Mucosa of descending colon (tissue), 3 donors: ENCODE data around the gene SLC25A45. TPM values are rescaled to one million over a fixed set of nuclear protein-coding genes. Genes with fewer than 3 reads are reported as not detected.
"Not testable (repeated sequence)": the region's sequence is repeated elsewhere in the genome, so short reads cannot be mapped to it uniquely, and the experiment has no call there.

Source experiments
- ATAC-seq: fragments of 200-7000 bp; cut with Tn5 transposase; one replicate; pipeline ENCODE4 v1.9.1; 2020; ENCODE audit warnings: mild to moderate bottlenecking, moderate library complexity
- DNase-seq, 3 donors: peaks; one replicate each; pipeline ENCODE4 v3.0.0-alpha.2; 2020
- H3K36me3 ChIP-seq: fragments of 200-600 bp; one replicate; pipeline ENCODE4 v1.8.0; 2021; ENCODE audit warnings: low read depth, mild to moderate bottlenecking
- H3K4me1 ChIP-seq: fragments of 200-600 bp; one replicate; pipeline ENCODE4 v1.8.0; 2021; ENCODE audit warnings: low read depth, mild to moderate bottlenecking
- H3K4me3 ChIP-seq: fragments of 200-600 bp; one replicate; pipeline ENCODE4 v1.8.0; 2021; ENCODE audit warnings: mild to moderate bottlenecking
- H3K9me3 ChIP-seq: fragments of 200-600 bp; one replicate; pipeline ENCODE4 v1.8.0; 2021; ENCODE audit warnings: mild to moderate bottlenecking
- intact Hi-C, 2 donors: fragments of 100-400 bp; cut with DNase I in 1 of 2; cut with micrococcal nuclease in 1 of 2; formaldehyde crosslinking; loops; one replicate each; pipeline versions ENCODE4 v1.11.0 to v1.11.1; 2022; cut with DNase I, micrococcal nuclease
- total RNA-seq, 3 donors: library from RNA; stranded (reverse); fragmentation: NEBNext Ultra II Directional in 2 of 3; extraction: Animal tissue kit (Norgen Biotek cat#: 25700) in 2 of 3; gene quantifications; one replicate each; pipeline versions ENCODE4 v1.2.1 to v1.2.4, GENCODE V29; 2021 to 2023
- TF ChIP-seq, protein P1 (sequence below): fragments of 200-600 bp; IDR thresholded peaks from one replicate; pipeline ENCODE4 v1.8.0; 2022; ENCODE audit warnings: antibody characterized with exemption, mild to moderate bottlenecking
- donor health status: DM: no; HTN: no; CAD: no; lungs with moderate emphysema.
- donor health status: DM: no; HTN: no; CAD: no.
- donor health status: DM: no; HTN: yes; CAD: no.

SLC25A45 gene
- total RNA-seq, 3 donors from 2014 or later: 8.0 to 10.5 (median 10.1) TPM

DNA sequence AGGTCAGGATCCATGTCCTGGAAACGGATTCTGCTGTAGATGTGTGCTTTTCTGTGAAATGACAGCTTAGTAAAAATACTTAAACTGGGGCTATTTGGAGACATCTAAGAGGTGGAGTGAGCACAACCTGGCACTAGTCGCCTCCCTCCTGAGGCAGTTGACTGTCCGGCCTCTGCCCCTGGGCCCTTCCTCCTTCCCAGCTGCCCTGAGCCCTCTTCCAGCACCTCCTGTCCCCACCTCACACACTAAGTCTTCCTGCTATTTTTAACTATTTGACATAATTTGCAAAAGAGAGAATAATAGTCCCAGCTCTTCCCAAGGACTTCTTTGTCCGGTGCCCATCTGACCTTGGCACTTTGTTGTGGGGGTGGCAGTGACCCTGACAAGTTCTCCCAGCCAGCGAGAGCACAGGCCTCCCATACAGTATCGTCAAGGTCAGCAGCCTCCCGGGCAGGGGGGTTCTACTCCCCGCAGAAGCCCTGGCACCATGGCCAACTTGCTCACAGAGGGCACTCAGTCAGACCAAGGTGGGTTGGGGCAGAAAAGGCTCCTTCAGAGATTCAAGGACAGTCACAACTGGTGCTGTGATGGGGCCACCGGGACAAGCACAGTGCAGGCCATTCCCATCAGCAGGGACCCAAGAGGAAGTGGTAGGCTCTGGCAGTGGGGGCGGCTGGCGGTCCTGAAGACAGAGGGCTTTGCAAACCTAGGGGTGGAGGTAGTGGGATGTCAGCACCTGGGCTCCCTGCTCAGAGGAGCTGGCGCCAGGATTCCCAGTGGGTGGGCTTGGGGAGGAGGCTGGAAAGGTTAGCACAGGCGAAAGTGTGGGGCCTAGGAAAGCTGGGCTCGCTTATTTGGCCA, 34.6 kb upstream of the SLC25A45 start:
- Histone ChIP-seq H3K9me3 (no peaks in the 10 kb centered on the region), H3K4me1 (peaks cover 51% of the 10 kb centered on the region), H3K4me3 (no peak overlapping the region), H3K36me3 (no peaks in the 10 kb centered on the region)
- ATAC-seq (no peak), DNase-seq (peak; percentile 48 to 82 (median 56))
- TF ChIP-seq, protein P1, sequence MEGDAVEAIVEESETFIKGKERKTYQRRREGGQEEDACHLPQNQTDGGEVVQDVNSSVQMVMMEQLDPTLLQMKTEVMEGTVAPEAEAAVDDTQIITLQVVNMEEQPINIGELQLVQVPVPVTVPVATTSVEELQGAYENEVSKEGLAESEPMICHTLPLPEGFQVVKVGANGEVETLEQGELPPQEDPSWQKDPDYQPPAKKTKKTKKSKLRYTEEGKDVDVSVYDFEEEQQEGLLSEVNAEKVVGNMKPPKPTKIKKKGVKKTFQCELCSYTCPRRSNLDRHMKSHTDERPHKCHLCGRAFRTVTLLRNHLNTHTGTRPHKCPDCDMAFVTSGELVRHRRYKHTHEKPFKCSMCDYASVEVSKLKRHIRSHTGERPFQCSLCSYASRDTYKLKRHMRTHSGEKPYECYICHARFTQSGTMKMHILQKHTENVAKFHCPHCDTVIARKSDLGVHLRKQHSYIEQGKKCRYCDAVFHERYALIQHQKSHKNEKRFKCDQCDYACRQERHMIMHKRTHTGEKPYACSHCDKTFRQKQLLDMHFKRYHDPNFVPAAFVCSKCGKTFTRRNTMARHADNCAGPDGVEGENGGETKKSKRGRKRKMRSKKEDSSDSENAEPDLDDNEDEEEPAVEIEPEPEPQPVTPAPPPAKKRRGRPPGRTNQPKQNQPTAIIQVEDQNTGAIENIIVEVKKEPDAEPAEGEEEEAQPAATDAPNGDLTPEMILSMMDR: no peak
- intact Hi-C loops: no loop called here

DNA sequence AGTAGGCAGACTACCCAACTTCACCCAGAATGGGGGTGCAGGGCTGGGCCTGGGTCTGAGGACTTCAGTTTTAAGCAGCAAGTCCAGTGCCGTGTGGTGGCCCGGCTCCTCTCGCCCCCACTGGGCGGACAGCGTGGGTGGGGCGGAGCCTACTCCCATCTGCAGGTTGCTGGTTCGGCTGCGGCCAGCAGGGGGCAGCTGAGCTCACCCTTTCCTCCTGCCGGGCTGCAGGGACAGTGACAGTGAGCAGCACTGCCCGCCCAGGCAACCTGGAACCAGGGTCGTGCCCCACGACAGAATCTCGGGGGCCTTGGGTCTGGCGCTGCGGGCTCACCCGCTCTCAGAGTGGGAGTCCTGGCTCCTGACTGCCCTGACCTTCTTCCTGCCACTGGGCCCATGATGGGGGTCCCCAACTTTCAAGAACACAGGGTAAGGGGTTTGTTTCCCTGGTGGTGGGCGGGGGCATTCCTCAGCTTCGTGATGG, 33.9 kb upstream of the SLC25A45 start:
- Histone ChIP-seq H3K36me3 (peaks cover 3% of the 10 kb centered on the region), H3K4me3 (no peak overlapping the region), H3K9me3 (no peaks in the 10 kb centered on the region), H3K4me1 (peaks cover 51% of the 10 kb centered on the region)
- DNase-seq (peak; percentile 96 to 97 (median 97)), ATAC-seq (peak; percentile 60)
- intact Hi-C loops: no loop called here
- TF ChIP-seq, protein P1: peak; percentile 92

DNA sequence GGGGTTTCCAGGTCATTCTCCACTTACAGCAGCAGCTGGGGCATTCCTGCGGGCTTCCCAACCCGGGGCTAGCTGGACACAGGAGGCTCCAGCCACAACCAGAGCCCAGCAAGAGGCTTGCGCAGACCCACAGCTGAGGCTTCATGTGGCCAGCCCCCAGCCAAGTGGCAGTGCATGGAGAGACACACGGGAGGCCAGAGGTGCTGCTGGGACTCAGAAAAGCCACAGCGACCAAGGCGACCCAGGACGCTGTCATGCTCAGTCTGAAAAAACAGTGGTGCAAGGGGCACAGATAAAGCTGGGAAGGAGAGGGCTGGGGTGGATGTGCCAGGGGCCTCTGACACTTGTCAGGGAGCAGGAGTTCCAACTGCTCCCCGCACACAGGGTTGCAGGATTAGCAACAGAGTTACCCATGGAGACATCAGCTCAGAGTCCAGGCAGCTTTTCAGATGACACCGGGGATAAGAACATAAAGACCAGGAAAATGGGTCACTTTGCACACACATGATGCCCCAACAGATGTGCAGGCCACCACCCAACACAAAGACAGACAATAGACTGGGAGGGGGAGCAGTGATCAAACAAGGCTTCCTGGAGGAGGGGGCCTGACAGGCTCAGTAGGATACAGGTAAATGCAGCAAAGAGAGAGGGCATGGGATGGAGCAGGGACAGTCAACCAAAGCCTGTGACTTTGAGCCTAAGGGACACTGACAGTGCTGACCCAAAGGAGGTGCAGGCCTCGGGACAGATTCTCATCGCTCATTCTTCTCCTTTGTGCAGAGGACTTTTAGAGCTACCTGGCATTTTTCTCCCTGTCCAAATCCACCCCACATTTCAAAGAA, 33.3 kb upstream of the SLC25A45 start:
- Histone ChIP-seq H3K9me3 (no peaks in the 10 kb centered on the region), H3K4me1 (peaks cover 44% of the 10 kb centered on the region), H3K36me3 (peaks cover 3% of the 10 kb centered on the region), H3K4me3 (no peak overlapping the region)
- DNase-seq (peak in 2 of 3 donors; percentile 37 to 58), ATAC-seq (no peak)
- intact Hi-C loops: no loop called here
- TF ChIP-seq, protein P1: no peak

DNA sequence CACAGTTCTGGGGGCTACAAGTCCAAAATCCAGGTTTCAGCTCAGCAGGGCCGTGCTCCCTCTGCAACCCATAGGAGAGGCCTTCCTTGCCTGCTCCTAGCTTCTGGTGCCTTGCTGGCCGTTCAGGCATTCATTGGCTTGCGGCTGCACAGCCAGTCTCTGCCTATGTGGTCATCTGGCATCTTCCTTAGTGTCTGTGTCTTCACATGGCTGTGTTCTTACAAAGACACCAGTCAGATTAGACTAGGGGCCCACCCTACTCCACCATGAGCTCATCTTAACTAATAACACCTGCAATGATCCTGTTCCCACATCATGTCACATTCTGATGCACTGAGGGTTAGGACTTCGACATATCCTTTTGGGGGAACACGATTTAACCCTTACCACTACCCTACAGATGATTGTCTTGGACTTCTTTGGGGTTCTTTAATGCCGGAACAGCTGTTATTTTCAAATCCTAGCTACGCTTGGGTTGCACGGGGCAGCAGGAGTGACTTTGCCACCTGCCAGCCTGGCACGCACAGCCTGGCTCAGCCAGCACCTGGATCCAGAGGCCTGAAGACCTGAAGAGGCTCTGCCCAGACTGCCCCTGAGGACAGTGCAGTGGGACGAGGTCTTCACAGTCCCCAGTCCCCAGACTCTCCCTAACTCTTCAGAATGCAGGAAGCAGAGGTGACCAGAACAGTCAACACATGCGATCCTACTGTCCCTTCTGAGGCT, 32.5 kb upstream of the SLC25A45 start:
- no peaks in the 10 kb centered on the region for H3K9me3 ChIP-seq
- H3K36me3 ChIP-seq: peaks cover 3% of the 10 kb centered on the region
- TF ChIP-seq, protein P1: no peak
- intact Hi-C loops: no loop called here
- ATAC-seq (no peak), DNase-seq (peak in 2 of 3 donors; percentile 25 to 50)
- H3K4me1 ChIP-seq: peaks cover 37% of the 10 kb centered on the region
- H3K4me3 ChIP-seq: no peak overlapping the region

DNA sequence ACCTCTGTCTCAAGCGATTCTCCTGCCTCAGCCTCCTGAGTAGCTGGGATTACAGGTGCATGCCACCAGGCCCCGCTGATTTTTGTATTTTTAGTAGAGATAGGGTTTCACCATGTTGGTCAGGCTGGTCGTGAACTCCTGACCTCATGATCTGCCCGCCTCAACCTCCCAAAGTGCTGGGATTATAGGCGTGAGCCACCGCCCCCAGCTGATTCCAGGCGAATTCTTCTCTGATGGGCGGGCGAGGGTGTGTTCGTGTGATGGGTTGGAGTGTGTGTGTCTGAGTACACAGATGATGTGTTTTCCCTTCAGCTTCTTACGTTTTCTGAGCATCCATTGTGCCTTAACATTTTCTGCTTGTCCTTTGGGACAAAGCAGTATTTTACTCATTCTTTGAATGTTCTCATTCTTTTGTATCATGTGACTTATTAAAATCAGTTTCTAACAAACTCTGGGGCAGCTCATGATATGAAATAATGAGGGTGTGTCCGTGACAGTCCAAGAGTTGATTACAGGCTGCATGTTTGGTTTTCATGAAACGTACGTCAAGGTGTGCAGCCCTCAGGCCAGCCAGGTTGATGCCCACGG, 30.7 kb upstream of the SLC25A45 start:
- ATAC-seq, H3K4me3 ChIP-seq, intact Hi-C loops, H3K9me3 ChIP-seq, H3K36me3 ChIP-seq: not testable (repeated sequence)
- DNase-seq: peak in 2 of 3 donors; percentile 7 to 36
- peaks cover 22% of the 10 kb centered on the region for H3K4me1 ChIP-seq
